KMS-11 (cell line): Measurements from ENCODE around the gene LSAMP.

Source experiments
- H2AFZ ChIP-seq: fragments of 200-600 bp; sonication (generic); 2 replicates; pipeline ENCODE4 v1.6.1; 2016; ENCODE audit warnings: antibody characterized with exemption, mixed run types, low read depth
- H3K27ac ChIP-seq: fragments of 200-600 bp; sonication (generic); 2 replicates; pipeline ENCODE4 v1.6.1; 2016; ENCODE audit warnings: mild to moderate bottlenecking, mixed run types
- H3K27me3 ChIP-seq: fragments of 200-600 bp; sonication (generic); 2 replicates; pipeline ENCODE4 v1.6.1; 2017; ENCODE audit warnings: mild to moderate bottlenecking, low read depth, mixed run types, moderate library complexity; ENCODE audit not compliant: insufficient read depth
- H3K36me3 ChIP-seq: fragments of 200-600 bp; sonication (generic); 2 replicates; pipeline ENCODE4 v1.6.1; 2017; ENCODE audit warnings: mild to moderate bottlenecking, mixed run types; ENCODE audit not compliant: insufficient read depth
- H3K4me1 ChIP-seq: fragments of 200-600 bp; sonication (generic); 2 replicates; pipeline ENCODE4 v1.6.1; 2016; ENCODE audit warnings: mild to moderate bottlenecking, low read depth, mixed run types; ENCODE audit not compliant: poor library complexity, severe bottlenecking
- H3K4me2 ChIP-seq: fragments of 200-600 bp; sonication (generic); 2 replicates; pipeline ENCODE4 v1.7.0; 2016; ENCODE audit warnings: mild to moderate bottlenecking, mixed run types
- H3K4me3 ChIP-seq: fragments of 200-600 bp; sonication (generic); IDR thresholded peaks from 2 replicates; pipeline ENCODE4 v1.6.1; 2017; ENCODE audit warnings: low read depth, low read length, mixed read lengths; ENCODE audit not compliant: insufficient read depth
- H3K79me2 ChIP-seq: fragments of 200-600 bp; sonication (generic); 2 replicates; pipeline ENCODE4 v1.6.1; 2016; ENCODE audit warnings: low read depth, mixed run types; ENCODE audit not compliant: insufficient read depth
- H3K9ac ChIP-seq: fragments of 200-600 bp; sonication (generic); 2 replicates; pipeline ENCODE4 v1.6.1; 2016; ENCODE audit warnings: mild to moderate bottlenecking, mixed run types
- H4K20me1 ChIP-seq: fragments of 200-600 bp; sonication (generic); 2 replicates; pipeline ENCODE4 v1.6.1; 2016; ENCODE audit warnings: mild to moderate bottlenecking, mixed run types; ENCODE audit not compliant: insufficient read depth
- CTCF ChIP-seq: fragments of 200-600 bp; sonication (generic); conservative IDR thresholded peaks from 2 replicates; pipeline ENCODE4 v1.6.1; 2017; ENCODE audit warnings: low read depth, mild to moderate bottlenecking, antibody characterized with exemption, low read length, moderate library complexity, mixed read lengths

LSAMP gene

GRCh38 chr3:116341381-116341780 is 103.9 kb downstream of the LSAMP start:
- no peaks in the 10 kb centered on the region for H3K27me3 ChIP-seq
- H4K20me1 ChIP-seq: no peaks in the 10 kb centered on the region
- no peak for TF ChIP-seq CTCF
- H3K4me2 ChIP-seq: no peak overlapping the region
- no peak overlapping the region for H3K4me3 ChIP-seq
- H3K79me2 ChIP-seq: no peaks in the 10 kb centered on the region
- no peak overlapping the region for H2AFZ ChIP-seq
- H3K27ac ChIP-seq: no peak overlapping the region
- no peaks in the 10 kb centered on the region for H3K36me3 ChIP-seq
- no peak overlapping the region for H3K9ac ChIP-seq
- no peaks in the 10 kb centered on the region for H3K4me1 ChIP-seq

GRCh38 chr3:116340680-116341216 is 104.5 kb downstream of the LSAMP start:
- H3K4me2 ChIP-seq: no peak overlapping the region

GRCh38 chr3:116339441-116340028 is 105.8 kb downstream of the LSAMP start:
- no peak overlapping the region for H3K4me2 ChIP-seq
- no peak overlapping the region for H2AFZ ChIP-seq
- H3K27ac ChIP-seq: no peak overlapping the region
- no peaks in the 10 kb centered on the region for H3K4me1 ChIP-seq
- no peaks in the 10 kb centered on the region for H3K27me3 ChIP-seq
- H4K20me1 ChIP-seq: no peaks in the 10 kb centered on the region
- H3K4me3 ChIP-seq: no peak overlapping the region
- H3K9ac ChIP-seq: no peak overlapping the region
- no peak for TF ChIP-seq CTCF
- no peaks in the 10 kb centered on the region for H3K79me2 ChIP-seq
- H3K36me3 ChIP-seq: no peaks in the 10 kb centered on the region

More at GRCh38 chr3:116340680-116341216, 104.5 kb downstream of the LSAMP start:
- H3K4me3 ChIP-seq: no peak overlapping the region
- H3K9ac ChIP-seq: no peak overlapping the region
- TF ChIP-seq CTCF: no peak
- no peaks in the 10 kb centered on the region for H3K79me2 ChIP-seq
- H3K4me1 ChIP-seq: no peaks in the 10 kb centered on the region
- H4K20me1 ChIP-seq: no peaks in the 10 kb centered on the region
- no peaks in the 10 kb centered on the region for H3K36me3 ChIP-seq
- H3K27me3 ChIP-seq: no peaks in the 10 kb centered on the region
- no peak overlapping the region for H2AFZ ChIP-seq
- no peak overlapping the region for H3K27ac ChIP-seq

- H3K27ac ChIP-seq: no peak overlapping the region
- no peaks in the 10 kb centered on the region for H3K36me3 ChIP-seq
- no peak overlapping the region for H3K4me2 ChIP-seq
- no peaks in the 10 kb centered on the region for H4K20me1 ChIP-seq
- no peaks in the 10 kb centered on the region for H3K79me2 ChIP-seq
- H3K4me1 ChIP-seq: no peaks in the 10 kb centered on the region
- H3K9ac ChIP-seq: no peak overlapping the region
- TF ChIP-seq CTCF: no peak
- H3K27me3 ChIP-seq: no peaks in the 10 kb centered on the region
- H2AFZ ChIP-seq: no peak overlapping the region
- no peak overlapping the region for H3K4me3 ChIP-seq
Measured at GRCh38 chr3:116338713-116339112, 106.6 kb downstream of the LSAMP start.
